ENCODE measurements around the gene FAM110D. TPM values are rescaled to one million over a fixed set of nuclear protein-coding genes. Genes with fewer than 3 reads are reported as not detected.

Gene FAM110D
- total and polyA plus RNA-seq, 2 of the 8 experiments (the other 6 are each of a cell fraction or from before 2014, with no cell fraction given): 0.21 to 0.48 TPM

DNA sequence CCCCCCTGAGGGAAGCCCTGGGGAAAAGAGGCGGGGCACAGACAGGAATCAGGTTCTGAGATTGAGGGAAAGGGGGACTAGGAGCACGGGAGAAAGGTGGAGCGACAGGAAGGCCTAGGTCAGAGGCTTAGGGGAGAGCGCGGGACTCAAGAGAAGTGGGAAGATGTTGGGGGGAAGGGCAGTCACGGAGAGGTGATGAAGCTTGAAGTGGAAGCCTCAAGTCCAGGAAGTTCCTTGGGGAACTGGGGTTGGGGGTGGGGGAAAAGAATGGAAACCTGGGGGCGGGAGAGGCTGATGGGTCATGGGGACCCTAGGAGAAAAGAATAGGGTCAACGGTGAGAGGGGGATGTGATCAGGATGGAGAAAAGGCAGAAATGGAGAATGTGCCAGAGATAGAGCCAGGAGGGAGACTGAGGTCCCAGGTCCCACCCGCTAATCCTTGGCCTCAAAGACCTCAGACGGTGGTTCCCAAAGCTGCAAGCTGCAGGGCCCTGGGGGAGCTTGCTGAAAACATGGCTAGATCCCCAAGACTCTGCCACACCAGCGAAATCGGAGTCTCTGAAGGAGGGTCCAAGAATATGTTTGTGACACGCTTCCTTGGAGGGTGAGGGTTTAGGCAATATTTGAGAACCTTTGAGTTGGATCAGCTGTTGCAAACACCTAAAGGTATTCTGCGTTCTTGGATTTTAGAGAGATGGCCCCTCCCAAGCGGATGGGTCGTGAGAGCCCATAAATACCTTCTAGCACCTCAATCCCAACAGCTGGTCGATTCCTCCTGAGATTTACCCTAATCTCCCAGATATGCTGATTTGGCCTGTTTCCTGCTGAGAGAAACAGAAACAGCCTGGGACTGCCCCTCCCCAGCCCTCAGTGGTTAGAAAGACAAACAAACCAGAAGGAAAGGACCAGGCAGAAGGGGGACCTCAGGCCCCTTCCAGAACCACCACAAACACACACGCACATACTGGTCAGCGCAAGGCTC lies 6.3 kb downstream of the FAM110D start:
- Histone ChIP-seq H3K4me1 (replicated peaks in 1 of 4; ENCODE audit: control insufficient read depth in 3 of 4, insufficient read depth in 4 of 4, low read length in 3 of 4) (peaks cover 5 to 34% (median 15%) of the 10 kb centered on the region in 4 experiments), H3K27me3 (replicated peaks in 1 of 4; ENCODE audit: control insufficient read depth in 3 of 4, extremely low read depth in 1 of 4, insufficient read depth in 3 of 4, low read length in 3 of 4) (peaks cover 31 to 51% (median 45%) of the 10 kb centered on the region in 4 experiments), H3K27ac (ENCODE audit: low read depth, low read length) (no peak overlapping the region), H3K79me2 (ENCODE audit: control insufficient read depth in 1 of 2, insufficient read depth in 2 of 2, low read length in 2 of 2) (peaks cover 0 to 2% of the 10 kb centered on the region in 2 experiments; a peak in 1 of 4 replicates), H3K36me3 (ENCODE audit: control insufficient read depth in 2 of 4, insufficient read depth in 4 of 4, low read length in 3 of 4) (no peaks in the 10 kb centered on the region), H3K4me2 (ENCODE audit: insufficient read depth in 1 of 2, low read depth in 2 of 2, low read length in 2 of 2) (peak overlapping the region; percentile 81 to 89), H4K91ac (replicated peaks; ENCODE audit: insufficient read length, low read length) (peak overlapping the region; percentile 20), H3K79me1 (ENCODE audit: low read depth, low read length) (no peaks in the 10 kb centered on the region), H3K4me3 (ENCODE audit: extremely low read depth in 1 of 4, insufficient read depth in 2 of 4, low read depth in 3 of 4, low read length in 4 of 4) (peak overlapping the region; percentile 39 to 65 (median 46)), H4K5ac (ENCODE audit: insufficient read length, low read depth, low read length) (no peak overlapping the region), H2BK120ac (replicated peaks; ENCODE audit: low read depth, low read length) (no peak overlapping the region), H2BK15ac (ENCODE audit: low read length) (no peak overlapping the region), H4K20me1 (replicated peaks in 1 of 2; ENCODE audit: control insufficient read depth in 1 of 2, insufficient read depth in 2 of 2, low read length in 2 of 2) (peaks cover 3 to 5% of the 10 kb centered on the region in 2 experiments), H3K4ac (replicated peaks; ENCODE audit: insufficient read length, low read depth, low read length) (no peak overlapping the region), H3K18ac (ENCODE audit: extremely low read depth, low read length) (peak overlapping the region; percentile 78), H4K8ac (ENCODE audit: extremely low read depth, insufficient read depth, low read length) (no peak overlapping the region), H3K23me2 (ENCODE audit: low read depth, low read length) (peaks cover 11% of the 10 kb centered on the region), H2AK5ac (ENCODE audit: low read depth, low read length) (no peak overlapping the region), H2BK5ac (ENCODE audit: low read depth, low read length) (peak overlapping the region; percentile 24; the same call in 1 of the 2 replicates), H3K14ac (ENCODE audit: insufficient read length) (no peak overlapping the region), H3K56ac (replicated peaks; ENCODE audit: insufficient read length, low read depth, low read length) (no peak overlapping the region), H3K23ac (ENCODE audit: insufficient read length) (no peak overlapping the region), H3K9ac (replicated peaks in 1 of 4; ENCODE audit: extremely low read depth in 1 of 4, low read depth in 3 of 4, low read length in 3 of 4) (peak overlapping the region in 3 of 4 experiments; percentile 10 to 44 (median 20); a peak in 1 of 7 replicates), H2BK12ac (ENCODE audit: low read depth, low read length) (peak overlapping the region; percentile 87; the same call in 1 of the 2 replicates), H2AFZ (ENCODE audit: low read length) (peak overlapping the region; percentile 14; the same call in 1 of the 2 replicates), H3K9me3 (ENCODE audit: insufficient read depth in 2 of 2, low read depth in 1 of 2, low read length in 1 of 2) (no peaks in the 10 kb centered on the region), H2BK20ac (ENCODE audit: low read length) (no peak overlapping the region)
- WGBS, 2 experiments (ENCODE audit: extremely low coverage in 1 of 2, insufficient coverage in 1 of 2, insufficient read length in 1 of 2, insufficient replicate concordance in 2 of 2, low coverage in 1 of 2, low lambda C conversion rate in 2 of 2, missing lambda C conversion rate in 1 of 2): 51% methylated on average over 16 of the region's 19 CpGs; no CpG with 5 or more reads in 1 of the 2 experiments
- TF ChIP-seq RXRA (IDR thresholded peaks at IDR 0.05; ENCODE audit: insufficient read depth, low read depth, low read length) (no peak), KDM5A (IDR thresholded peaks at IDR 0.05; ENCODE audit: low read length) (no peak), KDM1A (IDR thresholded peaks at IDR 0.05; ENCODE audit: borderline replicate concordance, low read length) (no peak), SRF (IDR thresholded peaks at IDR 0.05; ENCODE audit: low read depth, low read length) (no peak), BRCA1 (IDR thresholded peaks at IDR 0.05; ENCODE audit: low read depth, low read length) (no peak), CEBPB (IDR thresholded peaks at IDR 0.05; ENCODE audit: low read depth, low read length) (no peak), POU5F1 (IDR thresholded peaks at IDR 0.05; ENCODE audit: low read depth, low read length) (no peak), HDAC6 (IDR thresholded peaks at IDR 0.05; ENCODE audit: low read depth, low read length) (no peak), ZNF274 (IDR thresholded peaks at IDR 0.05; ENCODE audit: borderline replicate concordance, extremely low read depth, low read length) (no peak)
- TF ChIP-seq, protein P1, sequence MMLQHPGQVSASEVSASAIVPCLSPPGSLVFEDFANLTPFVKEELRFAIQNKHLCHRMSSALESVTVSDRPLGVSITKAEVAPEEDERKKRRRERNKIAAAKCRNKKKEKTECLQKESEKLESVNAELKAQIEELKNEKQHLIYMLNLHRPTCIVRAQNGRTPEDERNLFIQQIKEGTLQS (IDR thresholded peaks at IDR 0.05; ENCODE audit: insufficient read depth, low read depth, low read length): no peak
- CTCF ChIA-PET (ENCODE audit: partially characterized antibody): interaction anchor here (1.0 to 1.7 kb wide), 8 partner anchors 9 to 129 kb away, joined by 3 to 9 read pairs (median 4); partner anchors contain the start of gene CATSPER4
- POLR2A ChIA-PET (ENCODE audit: partially characterized antibody): interaction anchor here (1.0 to 1.4 kb wide), 2 partner anchors 36 to 125 kb away, joined by 3 to 4 read pairs; no protein-coding TSS in a partner anchor
- no peak for DNase-seq (ENCODE audit: low read depth in 1 of 2, low spot score in 2 of 2)
- FAIRE-seq: no peak
